HT1080 (cell line): ENCODE data around the gene MYO1E. TPM values are rescaled to one million over a fixed set of nuclear protein-coding genes. Genes with fewer than 3 reads are reported as not detected.
A peak's percentile ranks its signal among the peaks of the same experiment; 100 is the strongest.
"Not testable (repeated sequence)": the region's sequence is repeated elsewhere in the genome, so short reads cannot be mapped to it uniquely, and the experiment has no call there.

Experiments
- DNase-seq: peaks from one replicate; pipeline ENCODE4 v3.0.0-alpha.2; 2015; ENCODE audit warnings: low read depth
- total RNA-seq: library from RNA; depleted of rRNA; stranded (reverse); fragments of >200 nt; shearing (Covaris generic); gene quantifications from 2 replicates; pipeline ENCODE4 v1.2.3, GENCODE V29; 2014

MYO1E gene
- total RNA-seq, 1 experiment from 2014 or later, result 20.2 TPM

GRCh38 chr15:59143281-59143680 lies 229.4 kb downstream of the MYO1E start:
- no peak for DNase-seq

- no peak for DNase-seq
Observed at GRCh38 chr15:59140422-59141226, 232.0 kb downstream of the MYO1E start.

- DNase-seq, result peak; percentile 69
Observed at GRCh38 chr15:59138243-59138642, 234.4 kb downstream of the MYO1E start.

GRCh38 chr15:59137566-59137965 lies 235.1 kb downstream of the MYO1E start:
- no peak for DNase-seq

GRCh38 chr15:59133929-59134427 lies 238.7 kb downstream of the MYO1E start:
- no peak for DNase-seq

GRCh38 chr15:59131969-59132562 lies 240.6 kb downstream of the MYO1E start:
- DNase-seq, result no peak

GRCh38 chr15:59131456-59131855 lies 241.2 kb downstream of the MYO1E start:
- DNase-seq, result no peak

GRCh38 chr15:59127255-59127654 lies 245.4 kb downstream of the MYO1E start:
- not testable (repeated sequence) for DNase-seq

- DNase-seq, result not testable (repeated sequence)
Observed at GRCh38 chr15:59125683-59126082, 247.0 kb downstream of the MYO1E start.

GRCh38 chr15:59124261-59124660 lies 248.4 kb downstream of the MYO1E start:
- DNase-seq, result no peak

- DNase-seq, result no peak
Observed at GRCh38 chr15:59120937-59121336, 251.7 kb downstream of the MYO1E start.

- DNase-seq, result no peak
Observed at GRCh38 chr15:59119625-59120024, 253.0 kb downstream of the MYO1E start.

- DNase-seq, result no peak
Observed at GRCh38 chr15:59116771-59117170, 255.9 kb downstream of the MYO1E start.

- no peak for DNase-seq
Observed at GRCh38 chr15:59116141-59116540, 256.5 kb downstream of the MYO1E start.

GRCh38 chr15:59115047-59115446 lies 257.6 kb downstream of the MYO1E start:
- no peak for DNase-seq

- DNase-seq, result no peak
Observed at GRCh38 chr15:59111251-59111650, 261.4 kb downstream of the MYO1E start.

- peak; percentile 5 for DNase-seq
Observed at GRCh38 chr15:59105854-59106253, 266.8 kb downstream of the MYO1E start.

GRCh38 chr15:59104912-59105732 lies 267.5 kb downstream of the MYO1E start, which contains the start of gene CCNB2:
Gene CCNB2, plus strand, starts transcription at chr15:59105146. Its CDS starts 123 bp downstream, at chr15:59105269.
- DNase-seq, result peak; percentile 95

- no peak for DNase-seq
Observed at GRCh38 chr15:59104602-59104911, 268.1 kb downstream of the MYO1E start.

- DNase-seq, result no peak
Observed at GRCh38 chr15:59099162-59099685, 273.4 kb downstream of the MYO1E start.

GRCh38 chr15:59096429-59096828 lies 276.2 kb downstream of the MYO1E start:
- DNase-seq, result no peak

- no peak for DNase-seq
Observed at GRCh38 chr15:59094077-59094476, 278.6 kb downstream of the MYO1E start.
